HG02588 (cell line): Measurements from ENCODE around the gene RASSF6.
A peak's percentile ranks its signal among the peaks of the same experiment; 100 is the strongest.
"Not testable (repeated sequence)": the region's sequence is repeated elsewhere in the genome, so short reads cannot be mapped to it uniquely, and the experiment has no call there.

Experiments used
- ATAC-seq: cut with Tn5 transposase; IDR thresholded peaks from one replicate; pipeline ENCODE4 v1.9.1; 2021; ENCODE audit warnings: mild to moderate bottlenecking, moderate library complexity; ENCODE audit not compliant: unreplicated experiment

The RASSF6 gene

GRCh38 chr4:73583666-73584065 lies 36.6 kb downstream of the RASSF6 start:
- ATAC-seq = no peak

GRCh38 chr4:73577371-73577770 lies 42.9 kb downstream of the RASSF6 start:
- no peak for ATAC-seq

- ATAC-seq = no peak
Observed at GRCh38 chr4:73576381-73576780, 43.9 kb downstream of the RASSF6 start.

GRCh38 chr4:73575660-73576059 lies 44.6 kb downstream of the RASSF6 start:
- ATAC-seq = no peak

GRCh38 chr4:73573794-73574528 lies 46.3 kb downstream of the RASSF6 start:
- peak; percentile 70 for ATAC-seq

GRCh38 chr4:73550865-73551264 lies 69.4 kb downstream of the RASSF6 start:
- not testable (repeated sequence) for ATAC-seq

- ATAC-seq = no peak
Observed at GRCh38 chr4:73544620-73545019, 75.6 kb downstream of the RASSF6 start.

- no peak for ATAC-seq
Observed at GRCh38 chr4:73541251-73541650, 79.0 kb downstream of the RASSF6 start.

GRCh38 chr4:73540826-73541225 lies 79.4 kb downstream of the RASSF6 start:
- ATAC-seq = no peak

- no peak for ATAC-seq
Observed at GRCh38 chr4:73539386-73539785, 80.8 kb downstream of the RASSF6 start.

GRCh38 chr4:73538162-73538561 lies 82.1 kb downstream of the RASSF6 start:
- no peak for ATAC-seq

- ATAC-seq = no peak
Observed at GRCh38 chr4:73533515-73534422, 86.5 kb downstream of the RASSF6 start.

GRCh38 chr4:73528171-73528570 lies 92.1 kb downstream of the RASSF6 start:
- ATAC-seq = no peak

GRCh38 chr4:73527196-73527595 lies 93.0 kb downstream of the RASSF6 start:
- ATAC-seq = peak; percentile 72

- no peak for ATAC-seq
Observed at GRCh38 chr4:73525611-73526010, 94.6 kb downstream of the RASSF6 start.

GRCh38 chr4:73523126-73523525 lies 97.1 kb downstream of the RASSF6 start:
- ATAC-seq = no peak
